ENCODE data around the gene PPIL1. TPM values are rescaled to one million over a fixed set of nuclear protein-coding genes. Genes with fewer than 3 reads are reported as not detected.

Gene PPIL1
- total RNA-seq, 2 donors from 2014 or later, result 12.0 to 12.9 TPM

DNA sequence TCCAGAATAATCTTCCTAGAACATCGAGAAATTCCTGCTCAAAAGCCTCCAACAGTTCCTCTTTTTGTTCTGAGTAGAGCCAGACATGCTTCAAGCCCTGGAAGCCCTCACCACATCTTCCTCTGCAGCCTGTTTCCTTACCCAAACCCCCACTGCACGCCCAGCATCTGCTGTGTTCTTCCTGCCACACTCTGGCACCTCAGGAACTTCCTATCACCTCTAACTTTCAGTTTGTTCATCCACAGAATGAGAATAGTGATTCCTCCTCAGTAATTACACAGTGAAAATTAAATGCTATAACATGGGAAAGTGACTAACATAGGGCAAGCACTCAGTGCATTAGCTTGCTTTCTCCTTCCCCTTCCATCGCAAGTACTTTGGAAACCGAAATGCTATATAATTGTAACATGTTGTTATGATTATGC is 37.4 kb upstream of the PPIL1 start:
- H3K4me1 ChIP-seq (ENCODE audit: control insufficient read depth in 1 of 2, low read depth in 2 of 2), result peaks cover 15 to 25% of the 10 kb centered on the region in 2 donors
- H3K27me3 ChIP-seq (replicated peaks; ENCODE audit: insufficient read depth), result no peaks in the 10 kb centered on the region
- DNase-seq (ENCODE audit: low spot score) (no peak), ATAC-seq (ENCODE audit: insufficient number of reproducible peaks, low FRiP score, low read depth) (no peak)
- H3K27ac ChIP-seq, result no peak overlapping the region
- no peaks in the 10 kb centered on the region for H3K9me3 ChIP-seq
- H3K4me3 ChIP-seq, result no peak overlapping the region
- TF ChIP-seq CTCF (IDR thresholded peaks at IDR 0.05), result no peak
- H3K36me3 ChIP-seq, result peaks cover 21% of the 10 kb centered on the region

GRCh38 chr6:36908747-36909146 is 34.1 kb upstream of the PPIL1 start:
- DNase-seq (ENCODE audit: low spot score) (no peak), ATAC-seq (ENCODE audit: insufficient number of reproducible peaks, low FRiP score, low read depth) (no peak)
- Histone ChIP-seq H3K4me3 (no peak overlapping the region), H3K36me3 (peaks cover 10% of the 10 kb centered on the region), H3K27ac (no peak overlapping the region), H3K4me1 (ENCODE audit: control insufficient read depth in 1 of 2, low read depth in 2 of 2) (peaks cover 29 to 33% of the 10 kb centered on the region in 2 donors), H3K27me3 (replicated peaks; ENCODE audit: insufficient read depth) (no peaks in the 10 kb centered on the region), H3K9me3 (no peaks in the 10 kb centered on the region)
- TF ChIP-seq CTCF (IDR thresholded peaks at IDR 0.05), result no peak

GRCh38 chr6:36907781-36908180 is 33.2 kb upstream of the PPIL1 start:
- DNase-seq (ENCODE audit: low spot score) (no peak), ATAC-seq (ENCODE audit: insufficient number of reproducible peaks, low FRiP score, low read depth) (no peak)

GRCh38 chr6:36906539-36907325 is 32.1 kb upstream of the PPIL1 start:
- peaks cover 9% of the 10 kb centered on the region for H3K36me3 ChIP-seq

More at GRCh38 chr6:36907781-36908180, 33.2 kb upstream of the PPIL1 start:
- Histone ChIP-seq H3K36me3 (peaks cover 10% of the 10 kb centered on the region), H3K27ac (peak overlapping the region; percentile 47 to 58), H3K4me1 (ENCODE audit: control insufficient read depth in 1 of 2, low read depth in 2 of 2) (peaks cover 29 to 33% of the 10 kb centered on the region in 2 donors), H3K4me3 (peak overlapping the region; percentile 7), H3K27me3 (replicated peaks; ENCODE audit: insufficient read depth) (no peaks in the 10 kb centered on the region), H3K9me3 (no peaks in the 10 kb centered on the region)
- TF ChIP-seq CTCF (IDR thresholded peaks at IDR 0.05), result no peak

More at GRCh38 chr6:36906539-36907325, 32.1 kb upstream of the PPIL1 start:
- Histone ChIP-seq H3K4me1 (ENCODE audit: control insufficient read depth in 1 of 2, low read depth in 2 of 2) (peaks cover 29 to 33% of the 10 kb centered on the region in 2 donors), H3K27ac (peak overlapping the region; percentile 47 to 58), H3K27me3 (replicated peaks; ENCODE audit: insufficient read depth) (no peaks in the 10 kb centered on the region), H3K4me3 (no peak overlapping the region), H3K9me3 (no peaks in the 10 kb centered on the region)
- TF ChIP-seq CTCF (IDR thresholded peaks at IDR 0.05), result no peak
- ATAC-seq (ENCODE audit: insufficient number of reproducible peaks, low FRiP score, low read depth), result no peak
- no peak for DNase-seq (ENCODE audit: low spot score)
